OCI-LY7 (cell line): ENCODE results near the gene IQSEC1. TPM values are rescaled to one million over a fixed set of nuclear protein-coding genes. Genes with fewer than 3 reads are reported as not detected.

Experiments used
- BruUV-seq: library from RNA; stranded (reverse); fragments of 400-500 nt; replicated peaks from 2 replicates; lab custom pipeline; 2021; lab: Mats Ljungman, UMichigan
- CTCF ChIA-PET: fragments of 300-600 bp; sonication (Branson Sonifier 250); formaldehyde crosslinking; loops from one replicate; lab custom pipeline; 2022; ENCODE audit warnings: antibody characterized with exemption; ENCODE audit not compliant: unreplicated experiment; lab: Charles Lee
- POLR2A ChIA-PET: fragments of 300-600 bp; sonication (Branson Sonifier 250); formaldehyde crosslinking; loops from one replicate; lab custom pipeline; 2022; ENCODE audit warnings: antibody characterized with exemption; lab: Charles Lee
- DNase-seq: peaks from one replicate; pipeline ENCODE4 v3.0.0-alpha.2; 2015; ENCODE audit warnings: low spot score
- H2AFZ ChIP-seq: fragments of 200-600 bp; sonication (generic), shearing (Covaris generic); 2 replicates; pipeline ENCODE4 v1.6.1; 2014; ENCODE audit warnings: mild to moderate bottlenecking, antibody characterized with exemption, low read length, moderate library complexity
- H3K27ac ChIP-seq: fragments of 200-600 bp; sonication (generic); 2 replicates; pipeline ENCODE4 v1.5.1; 2014; ENCODE audit warnings: mixed run types, low read depth, mild to moderate bottlenecking, moderate library complexity, low read length, inconsistent platforms; ENCODE audit not compliant: poor library complexity, severe bottlenecking
- H3K36me3 ChIP-seq: fragments of 200-600 bp; sonication (generic); 2 replicates; pipeline ENCODE4 v1.6.1; 2014; ENCODE audit warnings: mild to moderate bottlenecking, antibody characterized with exemption, low read length, moderate library complexity, mixed read lengths; ENCODE audit not compliant: insufficient read depth
- H3K4me1 ChIP-seq: fragments of 200-600 bp; sonication (generic); 2 replicates; pipeline ENCODE4 v1.5.1; 2014; ENCODE audit warnings: mild to moderate bottlenecking, low read length; ENCODE audit not compliant: insufficient read depth, poor library complexity, severe bottlenecking
- H3K4me2 ChIP-seq: fragments of 200-600 bp; sonication (generic); 2 replicates; pipeline ENCODE4 v1.6.1; 2014; ENCODE audit warnings: mild to moderate bottlenecking, low read length
- H3K4me3 ChIP-seq: fragments of 200-600 bp; sonication (generic); 2 replicates; pipeline ENCODE4 v1.5.1; 2014; ENCODE audit warnings: mild to moderate bottlenecking, low read depth, low read length; ENCODE audit not compliant: poor library complexity, severe bottlenecking
- H3K79me2 ChIP-seq: fragments of 200-600 bp; sonication (generic); 2 replicates; pipeline ENCODE4 v1.6.1; 2016; ENCODE audit warnings: low read depth, mild to moderate bottlenecking, low read length, moderate library complexity, mixed read lengths; ENCODE audit not compliant: insufficient read depth
- H3K9me2 ChIP-seq: fragments of 200-600 bp; sonication (generic); 2 replicates; pipeline ENCODE4 v1.6.1; 2016; ENCODE audit warnings: mild to moderate bottlenecking, low read length, mixed read lengths; ENCODE audit not compliant: insufficient read depth
- H3K9me3 ChIP-seq: fragments of 200-600 bp; sonication (generic); 2 replicates; pipeline ENCODE4 v1.6.1; 2014; ENCODE audit warnings: mild to moderate bottlenecking, mixed run types, low read length, mixed read lengths
- H4K20me1 ChIP-seq: fragments of 200-600 bp; sonication (generic); 2 replicates; pipeline ENCODE4 v1.6.1; 2014; ENCODE audit warnings: mild to moderate bottlenecking, antibody characterized with exemption, low read length, moderate library complexity, mixed read lengths; ENCODE audit not compliant: insufficient read depth
- CTCF ChIP-seq: fragments of 200-600 bp; sonication (generic); conservative IDR thresholded peaks from 2 replicates; pipeline ENCODE4 v1.5.1; 2014; ENCODE audit warnings: mild to moderate bottlenecking, antibody characterized with exemption, low read length, moderate library complexity, mixed read lengths
- EZH2phosphoT487 ChIP-seq: fragments of 200-600 bp; sonication (generic); IDR thresholded peaks from 2 replicates; pipeline ENCODE4 v1.6.1; 2018; ENCODE audit warnings: low read depth, borderline replicate concordance, mild to moderate bottlenecking, mixed run types, antibody characterized with exemption, low read length, moderate library complexity, mixed read lengths
- intact Hi-C: fragments of 100-400 bp; cut with micrococcal nuclease; formaldehyde crosslinking; loops from one replicate; pipeline ENCODE4 v1.10.0; 2022; ENCODE audit not compliant: unreplicated experiment
- total RNA-seq, 2 experiments: library from RNA; depleted of rRNA in 1 of 2; stranded (reverse); fragments of >200 nt in 1 of 2; shearing (Covaris generic) in 1 of 2; gene quantifications; 2 replicates each; pipeline ENCODE4 v1.2.3, GENCODE V29; 2014 to 2022

Gene IQSEC1
- total RNA-seq, 2 experiments from 2014 or later: 25.2 to 70.1 TPM

- Histone ChIP-seq H3K4me3 (no peak overlapping the region), H3K4me2 (no peak overlapping the region), H3K9me2 (no peaks in the 10 kb centered on the region), H3K36me3 (peaks cover 5% of the 10 kb centered on the region; the same call in 1 of the 2 replicates), H3K4me1 (peaks cover 34% of the 10 kb centered on the region), H4K20me1 (no peaks in the 10 kb centered on the region), H3K79me2 (peaks cover 24% of the 10 kb centered on the region; the same call in 1 of the 2 replicates), H3K27ac (no peak overlapping the region), H3K9me3 (no peaks in the 10 kb centered on the region), H2AFZ (no peak overlapping the region)
- ChIA-PET CTCF (no interaction called here), POLR2A (interaction anchor here (0.5 to 0.6 kb wide), 2 partner anchors 136 to 242 kb away, joined by 5 to 7 read pairs; no protein-coding TSS in a partner anchor)
- TF ChIP-seq CTCF (no peak), EZH2phosphoT487 (no peak)
- DNase-seq: no peak
- BruUV-seq: no TSS peak
- intact Hi-C loops: no loop called here
Observed at GRCh38 chr3:13054341-13055285, 18.6 kb downstream of the IQSEC1 start.

GRCh38 chr3:13053893-13054292, 19.3 kb downstream of the IQSEC1 start:
- Histone ChIP-seq H3K27ac (no peak overlapping the region), H3K4me2 (no peak overlapping the region), H4K20me1 (no peaks in the 10 kb centered on the region), H3K4me1 (peaks cover 41% of the 10 kb centered on the region), H3K4me3 (no peak overlapping the region), H3K9me3 (no peaks in the 10 kb centered on the region), H2AFZ (no peak overlapping the region), H3K9me2 (no peaks in the 10 kb centered on the region), H3K36me3 (peaks cover 5% of the 10 kb centered on the region; the same call in 1 of the 2 replicates), H3K79me2 (peaks cover 28% of the 10 kb centered on the region; the same call in 1 of the 2 replicates)
- no peak for DNase-seq
- ChIA-PET POLR2A (interaction anchor here (0.6 kb wide), 1 partner anchor 137 kb away, joined by 7 read pairs; no protein-coding TSS in a partner anchor), CTCF (no interaction called here)
- no TSS peak for BruUV-seq
- intact Hi-C loops: no loop called here
- TF ChIP-seq EZH2phosphoT487: no peak

- Histone ChIP-seq H3K36me3 (peaks cover 5% of the 10 kb centered on the region; the same call in 1 of the 2 replicates), H2AFZ (no peak overlapping the region), H3K4me3 (no peak overlapping the region), H4K20me1 (no peaks in the 10 kb centered on the region), H3K4me2 (no peak overlapping the region), H3K27ac (no peak overlapping the region), H3K9me2 (no peaks in the 10 kb centered on the region), H3K9me3 (no peaks in the 10 kb centered on the region), H3K4me1 (peaks cover 44% of the 10 kb centered on the region), H3K79me2 (peaks cover 28% of the 10 kb centered on the region)
- TF ChIP-seq EZH2phosphoT487 (no peak), CTCF (no peak)
- POLR2A ChIA-PET: no interaction called here
- no TSS peak for BruUV-seq
- intact Hi-C loops: no loop called here
- no peak for DNase-seq
- CTCF ChIA-PET: no interaction called here
Observed at GRCh38 chr3:13053420-13053819, 19.8 kb downstream of the IQSEC1 start.
